WTC11 (cell line): ENCODE results near the gene CPLANE1. TPM values are rescaled to one million over a fixed set of nuclear protein-coding genes. Genes with fewer than 3 reads are reported as not detected.

ENCODE experiments used
- ATAC-seq: fragments of 200-7000 bp; cut with Tn5 transposase; 2 replicates; pipeline ENCODE4 v1.10.0; 2021; ENCODE audit warnings: mild to moderate bottlenecking, moderate library complexity
- CTCF ChIA-PET: fragments of 300-600 bp; sonication (Branson Sonifier 250); formaldehyde crosslinking; loops from one replicate; lab custom pipeline; 2021; ENCODE audit warnings: antibody characterized with exemption; lab: Charles Lee
- POLR2A ChIA-PET: fragments of 350-600 bp; sonication (Branson Sonifier 250); formaldehyde crosslinking; loops from one replicate; lab custom pipeline; 2021; ENCODE audit warnings: antibody characterized with exemption; lab: Charles Lee
- DNase-seq: peaks from one replicate; pipeline ENCODE4 v3.0.0; 2021; ENCODE audit warnings: low spot score
- H3K27ac Mint-ChIP-seq: 2 replicates; pipeline ENCODE4 v1.8.0; 2021; ENCODE audit warnings: mixed read lengths
- H3K27me3 Mint-ChIP-seq: 2 replicates; pipeline ENCODE4 v1.8.0; 2021; ENCODE audit warnings: low read depth, mild to moderate bottlenecking, moderate library complexity, mixed read lengths
- H3K36me3 Mint-ChIP-seq: 2 replicates; pipeline ENCODE4 v1.8.0; 2021; ENCODE audit warnings: mixed read lengths
- H3K4me1 Mint-ChIP-seq: 2 replicates; pipeline ENCODE4 v1.8.0; 2022; ENCODE audit warnings: mixed read lengths
- H3K4me3 Mint-ChIP-seq: 2 replicates; pipeline ENCODE4 v1.8.0; 2021; ENCODE audit warnings: mild to moderate bottlenecking, moderate library complexity, mixed read lengths
- H3K9me3 Mint-ChIP-seq: 2 replicates; pipeline ENCODE4 v1.8.0; 2021; ENCODE audit warnings: mixed read lengths
- ATF1 ChIP-seq: sonication (generic); formaldehyde crosslinking; IDR thresholded peaks from 2 replicates; pipeline ENCODE4 v1.8.1; 2023; ENCODE audit warnings: mild to moderate bottlenecking, moderate library complexity, missing genetic modification reagents
- ATF3 ChIP-seq: sonication (generic); formaldehyde crosslinking; conservative IDR thresholded peaks from 2 replicates; pipeline ENCODE4 v1.8.1; 2022; ENCODE audit warnings: mild to moderate bottlenecking, missing genetic modification reagents
- CDX4 ChIP-seq: fragments of 250-450 bp; sonication (Bioruptor Pico); IDR thresholded peaks from 2 replicates; pipeline ENCODE4 v1.9.0; 2021; ENCODE audit warnings: moderate library complexity, mild to moderate bottlenecking, inconsistent platforms, borderline replicate concordance
- CREB1 ChIP-seq: sonication (generic); formaldehyde crosslinking; IDR thresholded peaks from 2 replicates; pipeline ENCODE4 v1.8.0; 2023; ENCODE audit warnings: mild to moderate bottlenecking, missing genetic modification reagents
- E2F1 ChIP-seq: sonication (generic); formaldehyde crosslinking; IDR thresholded peaks from 2 replicates; pipeline ENCODE4 v1.8.0; 2022; ENCODE audit warnings: mild to moderate bottlenecking, missing genetic modification reagents
- ERG ChIP-seq: fragments of 250-450 bp; sonication (Bioruptor Pico); IDR thresholded peaks from 2 replicates; pipeline ENCODE4 v1.8.0; 2021; ENCODE audit warnings: mild to moderate bottlenecking
- ESRRA ChIP-seq: sonication (generic); formaldehyde crosslinking; IDR thresholded peaks from 2 replicates; pipeline ENCODE4 v1.8.1; 2022; ENCODE audit warnings: mild to moderate bottlenecking, missing genetic modification reagents, borderline replicate concordance
- GTF2I ChIP-seq: fragments of 250-450 bp; sonication (Bioruptor Pico); conservative IDR thresholded peaks from 2 replicates; pipeline ENCODE4 v1.4.0; 2021; ENCODE audit warnings: mild to moderate bottlenecking
- IRF1 ChIP-seq: sonication (generic); formaldehyde crosslinking; IDR thresholded peaks from 2 replicates; pipeline ENCODE4 v1.8.0; 2023; ENCODE audit warnings: missing genetic modification reagents
- MLX ChIP-seq: sonication (generic); formaldehyde crosslinking; IDR thresholded peaks from 2 replicates; pipeline ENCODE4 v1.8.1; 2023; ENCODE audit warnings: mild to moderate bottlenecking, missing genetic modification reagents, moderate library complexity
- RORB ChIP-seq: fragments of 250-450 bp; sonication (Bioruptor Pico); IDR thresholded peaks from 2 replicates; pipeline ENCODE4 v1.9.0; 2021; ENCODE audit warnings: mild to moderate bottlenecking
- SMAD3 ChIP-seq: sonication (generic); formaldehyde crosslinking; IDR thresholded peaks from 2 replicates; pipeline ENCODE4 v1.8.0; 2022; ENCODE audit warnings: missing genetic modification reagents, mild to moderate bottlenecking, borderline replicate concordance
- STAT6 ChIP-seq: sonication (generic); formaldehyde crosslinking; conservative IDR thresholded peaks from 2 replicates; pipeline ENCODE4 v1.8.1; 2023; ENCODE audit warnings: mild to moderate bottlenecking, low read depth, missing genetic modification reagents, moderate library complexity
- TCF7 ChIP-seq: sonication (generic); formaldehyde crosslinking; IDR thresholded peaks from 2 replicates; pipeline ENCODE4 v1.8.0; 2022; ENCODE audit warnings: mild to moderate bottlenecking, low read depth, missing genetic modification reagents, moderate library complexity
- TEAD4 ChIP-seq: sonication (generic); formaldehyde crosslinking; IDR thresholded peaks from 2 replicates; pipeline ENCODE4 v1.8.0; 2022; ENCODE audit warnings: mild to moderate bottlenecking, missing genetic modification reagents
- TP53 ChIP-seq: sonication (generic); formaldehyde crosslinking; IDR thresholded peaks from 2 replicates; pipeline ENCODE4 v1.8.1; 2023; ENCODE audit warnings: mild to moderate bottlenecking, missing genetic modification reagents
- ZNF232 ChIP-seq: sonication (generic); formaldehyde crosslinking; IDR thresholded peaks from 2 replicates; pipeline ENCODE4 v1.8.0; 2022; ENCODE audit warnings: mild to moderate bottlenecking, missing genetic modification reagents
- ZNF396 ChIP-seq: fragments of 250-450 bp; sonication (Bioruptor Pico); IDR thresholded peaks from 2 replicates; pipeline ENCODE4 v1.8.0; 2021; ENCODE audit warnings: mild to moderate bottlenecking, moderate library complexity, borderline replicate concordance
- ZNF423 ChIP-seq: fragments of 250-450 bp; sonication (Bioruptor Pico); IDR thresholded peaks from 2 replicates; pipeline ENCODE4 v2.1.2; 2022; ENCODE audit warnings: mild to moderate bottlenecking, moderate library complexity
- ZNF512 ChIP-seq: sonication (generic); formaldehyde crosslinking; IDR thresholded peaks from 2 replicates; pipeline ENCODE4 v1.8.1; 2022; ENCODE audit warnings: missing genetic modification reagents, borderline replicate concordance
- total RNA-seq: library from RNA; stranded (reverse); gene quantifications from 3 replicates; pipeline ENCODE4 v1.2.3, GENCODE V29; 2021

Gene CPLANE1
- total RNA-seq, 1 experiment from 2014 or later: 4.8 TPM

GRCh38 chr5:37283214-37283820 lies 34.1 kb upstream of the CPLANE1 start:
- ChIA-PET POLR2A (no interaction called here), CTCF (no interaction called here)
- Mint-ChIP-seq H3K9me3 (peaks cover 63% of the 10 kb centered on the region), H3K36me3 (peaks cover 60% of the 10 kb centered on the region), H3K4me3 (no peak overlapping the region), H3K4me1 (no peaks in the 10 kb centered on the region), H3K27ac (no peak overlapping the region), H3K27me3 (peaks cover 12% of the 10 kb centered on the region)
- TF ChIP-seq SMAD3 (no peak), ZNF396 (CRISPR knock-in tag) (no peak), RORB (no peak), ZNF512 (CRISPR knock-in tag) (no peak), TP53 (CRISPR knock-in tag) (no peak), TCF7 (CRISPR knock-in tag) (no peak), ERG (no peak), TEAD4 (CRISPR knock-in tag) (no peak), CDX4 (CRISPR knock-in tag) (no peak), MLX (CRISPR knock-in tag) (no peak), ZNF232 (CRISPR knock-in tag) (no peak), ESRRA (CRISPR knock-in tag) (no peak), GTF2I (CRISPR knock-in tag) (no peak), ATF3 (CRISPR knock-in tag) (no peak), E2F1 (CRISPR knock-in tag) (no peak), CREB1 (no peak), STAT6 (no peak), ZNF423 (CRISPR knock-in tag) (no peak), ATF1 (CRISPR knock-in tag) (no peak), IRF1 (CRISPR knock-in tag) (no peak)
- DNase-seq (no peak), ATAC-seq (no peak)
